ENCODE measurements around the gene RAD51D. TPM values are rescaled to one million over a fixed set of nuclear protein-coding genes. Genes with fewer than 3 reads are reported as not detected.
"Not testable (repeated sequence)": the region's sequence is repeated elsewhere in the genome, so short reads cannot be mapped to it uniquely, and the experiment has no call there.

RAD51D gene
- total RNA-seq, 3 donors from 2014 or later = 9.1 to 14.4 (median 11.6) TPM

DNA sequence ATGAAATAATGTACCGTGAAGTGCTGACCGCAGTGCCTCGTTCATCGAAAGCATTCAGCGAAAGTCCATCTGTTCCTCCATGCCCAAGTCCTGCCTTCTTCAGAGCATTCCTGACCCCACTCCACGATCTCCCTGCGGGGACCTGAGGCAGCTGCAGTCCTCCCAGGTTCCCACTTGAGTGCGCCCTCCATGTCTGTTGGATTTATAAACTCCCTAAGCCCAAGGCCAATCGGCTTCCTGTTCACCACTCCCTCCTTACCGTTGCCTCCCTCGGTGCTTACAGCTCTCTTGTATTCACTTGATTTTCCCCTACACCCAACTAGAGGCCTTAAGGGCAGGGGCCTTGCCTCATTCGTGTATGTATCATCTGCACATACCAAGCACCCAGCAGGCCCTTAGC lies 2.8 kb downstream of the RAD51D start:
- intact Hi-C loops (cut with DNase I, micrococcal nuclease) = loop anchor here (5.0 to 10.0 kb wide), 3 partner anchors 120 to 580 kb away; no protein-coding TSS in a partner anchor
- no peak for ATAC-seq
- DNase-seq = no peak

DNA sequence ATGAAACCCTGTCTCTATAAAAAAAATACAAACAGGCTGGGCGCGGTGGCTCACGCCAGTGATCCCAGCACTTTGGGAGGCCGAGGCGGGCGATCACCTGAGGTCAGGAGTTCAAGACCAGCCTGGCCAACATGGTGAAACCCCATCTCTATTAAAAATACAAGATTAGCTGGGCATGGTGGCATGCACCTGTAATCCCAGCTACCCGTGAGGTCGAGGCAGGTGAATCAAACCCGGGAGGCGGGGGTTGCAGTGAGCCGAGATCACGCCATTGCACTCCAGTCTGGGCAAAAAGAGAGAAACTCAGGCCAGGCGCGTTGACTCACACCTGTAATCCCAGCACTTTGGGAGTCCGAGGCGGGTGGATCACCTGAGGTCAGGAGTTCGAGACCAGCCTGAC lies 8.9 kb downstream of the RAD51D start:
- not testable (repeated sequence) for ATAC-seq; H3K36me3 ChIP-seq (ENCODE audit: low read depth); H3K9me3 ChIP-seq; H3K4me1 ChIP-seq (ENCODE audit: low read depth); H3K4me3 ChIP-seq; DNase-seq
- intact Hi-C loops (cut with DNase I, micrococcal nuclease) = loop anchor here in 1 of 2 donors (10.0 kb wide), 1 partner anchor 566 kb away; no protein-coding TSS in a partner anchor

More for the DNA sequence above, 2.8 kb downstream of the RAD51D start:
- Histone ChIP-seq H3K4me1 (ENCODE audit: low read depth) (peaks cover 9% of the 10 kb centered on the region), H3K36me3 (ENCODE audit: low read depth) (no peaks in the 10 kb centered on the region), H3K9me3 (no peaks in the 10 kb centered on the region), H3K4me3 (no peak overlapping the region)
- TF ChIP-seq, protein P1, sequence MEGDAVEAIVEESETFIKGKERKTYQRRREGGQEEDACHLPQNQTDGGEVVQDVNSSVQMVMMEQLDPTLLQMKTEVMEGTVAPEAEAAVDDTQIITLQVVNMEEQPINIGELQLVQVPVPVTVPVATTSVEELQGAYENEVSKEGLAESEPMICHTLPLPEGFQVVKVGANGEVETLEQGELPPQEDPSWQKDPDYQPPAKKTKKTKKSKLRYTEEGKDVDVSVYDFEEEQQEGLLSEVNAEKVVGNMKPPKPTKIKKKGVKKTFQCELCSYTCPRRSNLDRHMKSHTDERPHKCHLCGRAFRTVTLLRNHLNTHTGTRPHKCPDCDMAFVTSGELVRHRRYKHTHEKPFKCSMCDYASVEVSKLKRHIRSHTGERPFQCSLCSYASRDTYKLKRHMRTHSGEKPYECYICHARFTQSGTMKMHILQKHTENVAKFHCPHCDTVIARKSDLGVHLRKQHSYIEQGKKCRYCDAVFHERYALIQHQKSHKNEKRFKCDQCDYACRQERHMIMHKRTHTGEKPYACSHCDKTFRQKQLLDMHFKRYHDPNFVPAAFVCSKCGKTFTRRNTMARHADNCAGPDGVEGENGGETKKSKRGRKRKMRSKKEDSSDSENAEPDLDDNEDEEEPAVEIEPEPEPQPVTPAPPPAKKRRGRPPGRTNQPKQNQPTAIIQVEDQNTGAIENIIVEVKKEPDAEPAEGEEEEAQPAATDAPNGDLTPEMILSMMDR (IDR thresholded peaks at IDR 0.05) = no peak

DNA sequence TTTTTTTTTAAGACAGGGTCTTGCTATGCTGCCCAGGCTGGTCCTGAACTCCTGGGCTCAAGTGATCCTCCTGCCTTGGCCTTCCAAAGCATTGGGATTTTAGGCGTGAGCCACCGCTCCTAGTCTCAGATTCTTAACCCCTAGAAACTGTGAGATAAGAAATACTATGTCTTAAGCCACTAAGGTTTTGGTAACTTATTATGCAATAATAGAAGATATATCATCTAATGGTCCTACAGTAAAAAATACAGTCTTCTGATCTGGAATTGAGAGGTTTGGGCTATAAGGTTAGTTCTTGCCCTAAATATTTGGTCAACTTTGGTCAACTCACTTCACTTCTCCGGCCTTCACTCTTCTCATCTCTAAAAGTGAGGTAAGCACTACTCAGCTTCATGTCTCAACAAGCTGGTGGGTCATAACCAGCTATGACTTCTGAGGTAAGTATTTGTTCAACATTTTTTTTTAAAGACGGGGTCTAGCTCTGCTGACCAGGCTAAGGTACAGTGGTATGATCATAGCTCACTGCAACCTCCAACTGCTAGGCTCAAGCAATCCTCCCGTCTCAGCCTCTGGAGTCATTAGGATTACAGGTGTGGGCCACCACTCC lies 14.7 kb downstream of the RAD51D start:
- intact Hi-C loops (cut with DNase I, micrococcal nuclease) = no loop called here
- H3K36me3 ChIP-seq (ENCODE audit: low read depth) = no peaks in the 10 kb centered on the region
- no peaks in the 10 kb centered on the region for H3K4me1 ChIP-seq (ENCODE audit: low read depth)
- TF ChIP-seq, protein P1 (IDR thresholded peaks at IDR 0.05) = no peak
- ATAC-seq = no peak
- H3K4me3 ChIP-seq = no peak overlapping the region
- DNase-seq = no peak
- no peaks in the 10 kb centered on the region for H3K9me3 ChIP-seq

DNA sequence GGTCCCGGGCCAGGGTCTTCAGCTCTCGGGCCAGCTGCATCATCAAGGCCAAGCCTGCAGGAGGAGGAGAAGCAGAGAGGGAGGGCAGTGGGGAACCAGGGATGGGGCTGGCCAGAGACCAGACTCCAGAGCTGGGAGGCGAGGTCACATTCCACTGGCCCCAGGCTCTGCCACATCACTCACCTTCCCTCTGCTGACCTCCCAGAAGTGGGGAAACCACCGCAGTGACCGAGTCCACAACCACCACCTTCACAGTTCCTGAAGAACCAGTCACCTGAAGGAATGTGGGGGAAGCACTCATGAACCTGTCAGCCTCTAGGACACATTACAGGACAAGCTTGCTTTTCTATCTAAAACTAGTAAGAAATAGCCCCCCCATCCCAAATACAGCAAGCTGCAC lies 16.4 kb downstream of the RAD51D start:
- ATAC-seq = no peak
- TF ChIP-seq, protein P1 (IDR thresholded peaks at IDR 0.05) = no peak
- no peaks in the 10 kb centered on the region for H3K36me3 ChIP-seq (ENCODE audit: low read depth)

DNA sequence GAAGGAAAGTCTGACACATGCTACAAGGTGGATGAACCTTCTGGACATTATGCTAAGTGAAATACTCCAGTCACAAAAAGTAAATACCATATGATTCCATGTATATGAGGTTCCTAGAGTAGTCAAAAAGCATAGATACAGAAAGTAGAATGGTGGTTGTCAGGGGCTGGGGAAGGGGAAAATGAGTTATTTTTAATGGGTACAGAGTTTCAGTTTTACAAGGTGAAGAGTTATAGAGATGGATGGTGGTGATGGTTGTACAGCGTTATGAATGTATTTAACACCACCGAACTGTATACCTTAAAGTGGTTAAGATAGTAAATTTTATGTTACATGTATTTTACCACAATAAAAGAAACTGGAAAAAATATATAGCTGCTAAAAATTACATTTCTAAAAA lies 17.9 kb downstream of the RAD51D start:
- TF ChIP-seq, protein P1 (IDR thresholded peaks at IDR 0.05) = no peak
- no peak overlapping the region for H3K4me3 ChIP-seq
- no peaks in the 10 kb centered on the region for H3K36me3 ChIP-seq (ENCODE audit: low read depth)
- no peaks in the 10 kb centered on the region for H3K9me3 ChIP-seq
- intact Hi-C loops (cut with DNase I, micrococcal nuclease) = no loop called here
- DNase-seq (no peak), ATAC-seq (no peak)
- no peaks in the 10 kb centered on the region for H3K4me1 ChIP-seq (ENCODE audit: low read depth)

More for the DNA sequence above, 16.4 kb downstream of the RAD51D start:
- no peak for DNase-seq
- Histone ChIP-seq H3K9me3 (no peaks in the 10 kb centered on the region), H3K4me3 (no peak overlapping the region), H3K4me1 (ENCODE audit: low read depth) (no peaks in the 10 kb centered on the region)
- intact Hi-C loops (cut with DNase I, micrococcal nuclease) = no loop called here

DNA sequence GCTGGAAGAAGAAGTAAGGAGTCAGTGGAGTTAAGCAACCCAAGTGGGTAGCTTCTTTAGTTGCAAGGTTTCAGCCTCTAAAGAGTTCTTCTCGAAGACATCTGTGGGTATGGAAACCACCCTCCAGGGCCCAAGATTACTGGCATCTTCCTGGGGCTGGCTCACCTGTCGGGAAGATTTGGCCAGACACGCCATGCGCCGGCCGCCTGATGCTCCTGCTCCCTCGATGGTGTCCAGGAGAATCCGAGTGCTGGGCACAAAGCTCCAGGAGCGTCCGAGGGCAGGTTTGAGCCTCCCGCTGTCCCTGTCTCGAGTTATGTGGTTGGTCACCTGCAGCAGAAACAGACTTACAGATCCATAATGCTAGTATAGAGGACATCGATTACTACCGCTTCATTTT lies 18.6 kb downstream of the RAD51D start:
- no peak for ATAC-seq
- intact Hi-C loops (cut with DNase I, micrococcal nuclease) = no loop called here
- no peaks in the 10 kb centered on the region for H3K36me3 ChIP-seq (ENCODE audit: low read depth)
- no peak overlapping the region for H3K4me3 ChIP-seq
- TF ChIP-seq, protein P1 (IDR thresholded peaks at IDR 0.05) = no peak
- no peaks in the 10 kb centered on the region for H3K4me1 ChIP-seq (ENCODE audit: low read depth)
- H3K9me3 ChIP-seq = no peaks in the 10 kb centered on the region
- DNase-seq = no peak
